ENCODE measurements around the gene PRRC1.

GRCh38 chr5:127549551-127549950 lies 32.1 kb downstream of the PRRC1 start:
- no peak for TF ChIP-seq POLR2A (IDR thresholded peaks at IDR 0.05; ENCODE audit: borderline replicate concordance, extremely low read depth, insufficient read depth, insufficient read length)
- no peak for TF ChIP-seq REST (IDR thresholded peaks at IDR 0.05; ENCODE audit: low read depth)
- TF ChIP-seq JUND (IDR thresholded peaks at IDR 0.05) = no peak
- TF ChIP-seq CTCF (IDR thresholded peaks at IDR 0.05 in 2 of 3, conservative IDR thresholded peaks at IDR 0.05 in 1 of 3; ENCODE audit: borderline replicate concordance in 1 of 3, insufficient read depth in 1 of 3, low read depth in 2 of 3, low read length in 2 of 3) = no peak
- TF ChIP-seq SP1 (IDR thresholded peaks at IDR 0.05; ENCODE audit: low read depth) = no peak
- TF ChIP-seq POLR2AphosphoS5 (IDR thresholded peaks at IDR 0.05; ENCODE audit: low read depth, low read length) = no peak
- no peak for TF ChIP-seq RAD21 (IDR thresholded peaks at IDR 0.05; ENCODE audit: low read depth)
- no peak for TF ChIP-seq ZFX (IDR thresholded peaks at IDR 0.05)
- TF ChIP-seq CEBPB (IDR thresholded peaks at IDR 0.05; ENCODE audit: low read depth) = no peak
- TF ChIP-seq EGR1 (IDR thresholded peaks at IDR 0.05; ENCODE audit: low read depth) = no peak
- no peak for TF ChIP-seq EZH2 (IDR thresholded peaks at IDR 0.05)
- no peak for TF ChIP-seq ZNF274 (IDR thresholded peaks at IDR 0.05; ENCODE audit: low read depth, low read length)

Measured in HCT116 (cell line).